ENCODE measurements around the gene KRTAP13-4.

Gene KRTAP13-4

GRCh38 chr21:30430170-30430655, at the start of gene KRTAP13-4:
Gene KRTAP13-4 (plus strand): TSS chr21:30430220. CDS start chr21:30430276, 56 bp downstream.
- DNase-seq, result no peak

- DNase-seq, result no peak
These were observed 47.8 kb upstream of the KRTAP13-4 start for GRCh38 chr21:30382201-30382600.

- DNase-seq, result no peak
These were observed 38.5 kb upstream of the KRTAP13-4 start for GRCh38 chr21:30391492-30392025.

GRCh38 chr21:30395731-30396130, 34.3 kb upstream of the KRTAP13-4 start, which contains the start of gene KRTAP13-1:
Gene KRTAP13-1 (plus strand): TSS chr21:30396031. CDS start chr21:30396087, 56 bp downstream.
- DNase-seq, result no peak

GRCh38 chr21:30408782-30409494, 21.1 kb upstream of the KRTAP13-4 start:
- DNase-seq, result peak in 1 of 2 experiments; percentile 8

GRCh38 chr21:30415993-30416392, 14.0 kb upstream of the KRTAP13-4 start:
- no peak for DNase-seq

- DNase-seq, result no peak
These were observed 4.2 kb upstream of the KRTAP13-4 start, which contains the start of gene KRTAP13-3 for GRCh38 chr21:30425826-30426225. Gene KRTAP13-3 (minus strand): TSS chr21:30425926. CDS start chr21:30425912, 14 bp downstream.

GRCh38 chr21:30426731-30427130, 3.3 kb upstream of the KRTAP13-4 start:
- no peak for DNase-seq

GRCh38 chr21:30434033-30434631, 4.1 kb downstream of the KRTAP13-4 start:
- no peak for DNase-seq

GRCh38 chr21:30437010-30437565, 7.1 kb downstream of the KRTAP13-4 start:
- no peak for DNase-seq

- no peak for DNase-seq
These were observed 10.0 kb downstream of the KRTAP13-4 start, which contains the start of gene KRTAP15-1 for GRCh38 chr21:30439975-30440374. Gene KRTAP15-1 (plus strand): TSS chr21:30440275. CDS start chr21:30440328, 53 bp downstream.

- DNase-seq, result no peak
These were observed 13.2 kb downstream of the KRTAP13-4 start for GRCh38 chr21:30443226-30443625.

GRCh38 chr21:30444204-30444603, 14.2 kb downstream of the KRTAP13-4 start:
- no peak for DNase-seq

GRCh38 chr21:30447056-30447455, 17.0 kb downstream of the KRTAP13-4 start:
- no peak for DNase-seq

- DNase-seq, result no peak
These were observed 18.5 kb downstream of the KRTAP13-4 start for GRCh38 chr21:30448514-30448913.

GRCh38 chr21:30463713-30464112, 33.7 kb downstream of the KRTAP13-4 start:
- DNase-seq, result no peak

- no peak for DNase-seq
These were observed 39.1 kb downstream of the KRTAP13-4 start for GRCh38 chr21:30468900-30469714.

- no peak for DNase-seq
These were observed 48.0 kb downstream of the KRTAP13-4 start for GRCh38 chr21:30478004-30478403.

GRCh38 chr21:30479259-30479658, 49.2 kb downstream of the KRTAP13-4 start:
- DNase-seq, result no peak

- no peak for DNase-seq
These were observed 50.1 kb downstream of the KRTAP13-4 start, which contains the start of gene KRTAP19-1 for GRCh38 chr21:30480145-30480544. Gene KRTAP19-1 (minus strand): TSS chr21:30480367. CDS start chr21:30480317, 50 bp downstream.
